PC-3 (cell line): ENCODE data around the gene LGI4. TPM values are rescaled to one million over a fixed set of nuclear protein-coding genes. Genes with fewer than 3 reads are reported as not detected.

Experiments
- ATAC-seq: fragments of 200-7000 bp; cut with Tn5 transposase; 2 replicates; pipeline ENCODE4 v1.9.1; 2020; ENCODE audit warnings: mild to moderate bottlenecking, moderate library complexity
- BruUV-seq: library from RNA; stranded (reverse); fragments of 400-500 nt; replicated peaks from 2 replicates; lab custom pipeline; 2021; lab: Mats Ljungman, UMichigan
- CTCF ChIA-PET: fragments of 300-600 bp; sonication (Branson Sonifier 250); formaldehyde crosslinking; loops from one replicate; lab custom pipeline; 2022; ENCODE audit warnings: antibody characterized with exemption; lab: Charles Lee
- POLR2A ChIA-PET: fragments of 300-600 bp; sonication (Branson Sonifier 250); formaldehyde crosslinking; loops from one replicate; lab custom pipeline; 2022; ENCODE audit warnings: antibody characterized with exemption; ENCODE audit not compliant: unreplicated experiment; lab: Charles Lee
- DNase-seq: peaks from one replicate; pipeline ENCODE4 v3.0.0-alpha.2; 2015
- H2AFZ ChIP-seq: fragments of 300-600 bp; sonication (generic); 2 replicates; pipeline ENCODE4 v1.6.0; 2016; ENCODE audit warnings: antibody characterized with exemption, low read length
- H3F3A ChIP-seq: fragments of 300-600 bp; sonication (generic); one replicate; pipeline ENCODE4 v1.6.0; 2017; ENCODE audit warnings: antibody characterized with exemption, low read length, control low read depth, mild to moderate bottlenecking; ENCODE audit not compliant: unreplicated experiment
- H3K27ac ChIP-seq: fragments of 300-600 bp; sonication (generic); 2 replicates; pipeline ENCODE4 v1.5.1; 2016; ENCODE audit warnings: mild to moderate bottlenecking, low read length
- H3K27me3 ChIP-seq: fragments of 300-600 bp; sonication (generic); 2 replicates; pipeline ENCODE4 v1.6.1; 2016; ENCODE audit warnings: low read length, mixed read lengths
- H3K36me3 ChIP-seq: fragments of 300-600 bp; sonication (generic); 2 replicates; pipeline ENCODE4 v1.6.1; 2016; ENCODE audit warnings: low read depth, mixed run types, low read length, mixed read lengths
- H3K4me1 ChIP-seq: fragments of 300-600 bp; sonication (generic); 2 replicates; pipeline ENCODE4 v1.5.1; 2016; ENCODE audit warnings: low read length; ENCODE audit not compliant: insufficient read depth
- H3K4me2 ChIP-seq: fragments of 300-600 bp; sonication (generic); 2 replicates; pipeline ENCODE4 v1.6.0; 2016; ENCODE audit warnings: low read length
- H3K4me3 ChIP-seq: fragments of 300-600 bp; sonication (generic); 2 replicates; pipeline ENCODE4 v1.5.1; 2016; ENCODE audit warnings: mild to moderate bottlenecking, low read length, mixed read lengths
- H3K79me2 ChIP-seq: fragments of 300-600 bp; sonication (generic); 2 replicates; pipeline ENCODE4 v1.6.1; 2017; ENCODE audit warnings: low read length, mixed read lengths
- H3K9ac ChIP-seq: fragments of 300-600 bp; sonication (generic); 2 replicates; pipeline ENCODE4 v1.6.0; 2016; ENCODE audit warnings: mild to moderate bottlenecking, low read length
- H3K9me2 ChIP-seq: fragments of 300-600 bp; sonication (generic); replicated peaks from 2 replicates; pipeline ENCODE4 v1.6.1; 2016; ENCODE audit warnings: mixed run types, low read length, mixed read lengths
- H3K9me3 ChIP-seq: fragments of 300-600 bp; sonication (generic); 2 replicates; pipeline ENCODE4 v1.6.1; 2016; ENCODE audit warnings: low read length, mixed read lengths
- H4K20me1 ChIP-seq: fragments of 300-600 bp; sonication (generic); 2 replicates; pipeline ENCODE4 v1.6.1; 2016; ENCODE audit warnings: low read length, mixed read lengths
- CTCF ChIP-seq: fragments of 300-600 bp; sonication (generic); conservative IDR thresholded peaks from 2 replicates; pipeline ENCODE4 v1.5.1; 2017; ENCODE audit warnings: antibody characterized with exemption, low read depth, mild to moderate bottlenecking, low read length
- EZH2 ChIP-seq: fragments of 300-600 bp; sonication (generic); IDR thresholded peaks from one replicate; pipeline ENCODE4 v1.6.1; 2017; ENCODE audit warnings: antibody characterized with exemption, mild to moderate bottlenecking, low read length; ENCODE audit not compliant: unreplicated experiment
- EZH2phosphoT487 ChIP-seq: fragments of 300-600 bp; sonication (generic); IDR thresholded peaks from 2 replicates; pipeline ENCODE4 v1.6.1; 2018; ENCODE audit warnings: mild to moderate bottlenecking, antibody characterized with exemption, low read length, borderline replicate concordance
- intact Hi-C: fragments of 100-400 bp; cut with micrococcal nuclease; formaldehyde crosslinking; loops from 2 replicates; pipeline ENCODE4 v1.9.0; 2023
- total RNA-seq: library from RNA; depleted of rRNA; stranded (reverse); fragments of >200 nt; gene quantifications from 2 replicates; pipeline ENCODE4 v1.2.3, GENCODE V29; 2014

Gene LGI4
- total RNA-seq, 1 experiment from 2014 or later: 0.22 TPM

GRCh38 chr19:35090160-35090505, 44.7 kb downstream of the LGI4 start:
- DNase-seq: peak; percentile 3
- CTCF ChIA-PET: no interaction called here
- H3K9ac ChIP-seq: peak overlapping the region; percentile 45
- peak; percentile 28 for ATAC-seq
- no peaks in the 10 kb centered on the region for H3K9me3 ChIP-seq
- intact Hi-C loops: loop anchor here (1.0 to 5.0 kb wide), 2 partner anchors 23 to 33 kb away; no protein-coding TSS in a partner anchor
- no TSS peak for BruUV-seq
- H3K27ac ChIP-seq: no peak overlapping the region
- H3K4me3 ChIP-seq: peak overlapping the region; percentile 58
- no peaks in the 10 kb centered on the region for H3K9me2 ChIP-seq
- H2AFZ ChIP-seq: peak overlapping the region; percentile 96
- no peaks in the 10 kb centered on the region for H3K36me3 ChIP-seq
- H4K20me1 ChIP-seq: no peaks in the 10 kb centered on the region
- peak overlapping the region; percentile 92 for H3K4me2 ChIP-seq
- no peaks in the 10 kb centered on the region for H3K27me3 ChIP-seq
- H3K4me1 ChIP-seq: peaks cover 10% of the 10 kb centered on the region
- no peaks in the 10 kb centered on the region for H3K79me2 ChIP-seq
- no peaks in the 10 kb centered on the region for H3F3A ChIP-seq
- POLR2A ChIA-PET: no interaction called here
- TF ChIP-seq EZH2 (no peak), CTCF (no peak), EZH2phosphoT487 (no peak)

- peaks cover 10% of the 10 kb centered on the region for H3K4me1 ChIP-seq
- H4K20me1 ChIP-seq: no peaks in the 10 kb centered on the region
- no peak overlapping the region for H3K27ac ChIP-seq
- H3K27me3 ChIP-seq: no peaks in the 10 kb centered on the region
- H3K79me2 ChIP-seq: no peaks in the 10 kb centered on the region
- H2AFZ ChIP-seq: no peak overlapping the region
- no peaks in the 10 kb centered on the region for H3K9me3 ChIP-seq
- BruUV-seq: no TSS peak
- CTCF ChIA-PET: no interaction called here
- no peaks in the 10 kb centered on the region for H3K36me3 ChIP-seq
- no peaks in the 10 kb centered on the region for H3F3A ChIP-seq
- H3K4me2 ChIP-seq: no peak overlapping the region
- POLR2A ChIA-PET: no interaction called here
- ATAC-seq (no peak), DNase-seq (no peak)
- intact Hi-C loops: no loop called here
- no peak overlapping the region for H3K9ac ChIP-seq
- no peaks in the 10 kb centered on the region for H3K9me2 ChIP-seq
- no peak overlapping the region for H3K4me3 ChIP-seq
- TF ChIP-seq CTCF (no peak), EZH2phosphoT487 (no peak), EZH2 (no peak)
These were observed 45.3 kb downstream of the LGI4 start for GRCh38 chr19:35089554-35089953.

GRCh38 chr19:35088131-35088913, 46.5 kb downstream of the LGI4 start:
- Histone ChIP-seq H3K27ac (no peak overlapping the region), H3K27me3 (no peaks in the 10 kb centered on the region), H3K4me1 (peaks cover 10% of the 10 kb centered on the region), H3K36me3 (no peaks in the 10 kb centered on the region), H3K4me2 (no peak overlapping the region), H3K9me2 (no peaks in the 10 kb centered on the region), H3K9me3 (no peaks in the 10 kb centered on the region), H3F3A (no peaks in the 10 kb centered on the region), H3K79me2 (no peaks in the 10 kb centered on the region), H3K4me3 (no peak overlapping the region), H4K20me1 (no peaks in the 10 kb centered on the region), H3K9ac (no peak overlapping the region), H2AFZ (no peak overlapping the region)
- POLR2A ChIA-PET: no interaction called here
- no TSS peak for BruUV-seq
- intact Hi-C loops: no loop called here
- peak; percentile 55 for DNase-seq
- peak; percentile 75 for ATAC-seq
- TF ChIP-seq CTCF: no peak
- no peak for TF ChIP-seq EZH2phosphoT487
- TF ChIP-seq EZH2: no peak
- CTCF ChIA-PET: no interaction called here
